Adrenal gland (tissue), 12 donors: ENCODE results near the gene TIPARP. TPM values are rescaled to one million over a fixed set of nuclear protein-coding genes. Genes with fewer than 3 reads are reported as not detected.

Experiments
- DNase-seq, 7 donors: peaks; one replicate each; pipeline ENCODE4 v3.0.0-alpha.2; 2019 to 2020
- H3K27ac ChIP-seq, 5 donors: fragments of 200-600 bp; sonication (generic) in 4 of 5; 1 replicate in 3 of 5; 2 replicates in 2 of 5; pipeline versions ENCODE4 v1.5.1 to v1.8.0; 2016 to 2020; ENCODE audit warnings: mild to moderate bottlenecking in 1 of 5
- H3K27me3 ChIP-seq: fragments of 200-600 bp; 2 replicates; pipeline ENCODE4 v1.8.0; 2021
- H3K36me3 ChIP-seq, 2 donors: fragments of 200-600 bp; replicated peaks in 1 of 2; 1 replicate in 1 of 2; 2 replicates in 1 of 2; pipeline versions ENCODE4 v1.5.1 to v1.8.0; 2018 to 2022
- H3K4me1 ChIP-seq, 2 donors: fragments of 200-600 bp; replicated peaks in 1 of 2; 1 replicate in 1 of 2; 2 replicates in 1 of 2; pipeline versions ENCODE4 v1.5.1 to v1.8.0; 2018 to 2021
- H3K4me3 ChIP-seq, 4 donors: fragments of 200-600 bp; sonication (generic) in 3 of 4; one replicate each; pipeline ENCODE4 v1.5.1; 2016 to 2018
- H3K9me3 ChIP-seq, 3 donors: fragments of 200-600 bp; sonication (generic) in 1 of 3; replicated peaks in 1 of 3; 1 replicate in 2 of 3; 2 replicates in 1 of 3; pipeline versions ENCODE4 v1.5.1 to v1.8.0; 2016 to 2021
- POLR2A ChIP-seq, 2 donors: fragments of 450-650 bp; IDR thresholded peaks; one replicate each; pipeline ENCODE4 v1.6.1; 2017; ENCODE audit warnings: antibody characterized with exemption in 2 of 2, mild to moderate bottlenecking in 2 of 2, moderate library complexity in 1 of 2
- WGBS, 4 donors: extraction: QIAGEN DNeasy Blood & Tissue Kit in 2 of 4; methylation state at CpG; one replicate each; pipeline versions ENCODE4 v1.1.5 to v1.1.7; 2013 to 2017; 5-methylcytosine and 5-hydroxymethylcytosine counted together
- intact Hi-C, 2 donors: fragments of 100-400 bp; cut with DNase I; formaldehyde crosslinking; loops; one replicate each; pipeline versions ENCODE4 v1.14.1 to v1.15.0; 2022 to 2023
- polyA plus RNA-seq, 3 donors: library from polyadenylated mRNA; stranded (reverse); fragments of 200-250 nt in 2 of 3; fragments of 350-450 nt in 1 of 3; fragmentation: Illumina TruSeq in 1 of 3; extraction: RNeasy Lipid Tissue Mini Kit (QIAGEN cat#74804) in 1 of 3; gene quantifications; one replicate each; pipeline ENCODE4 v1.2.3, GENCODE V29; 2013 to 2014
- total RNA-seq, 9 donors: library from RNA; depleted of rRNA in 4 of 9; stranded (reverse); fragments of >200 nt in 4 of 9; fragments of 120-200 nt in 1 of 9; fragmentation: NEBNext Ultra II Directional in 1 of 9; extraction: Animal tissue kit (Norgen Biotek cat#: 25700) in 1 of 9; gene quantifications; one replicate each; pipeline versions ENCODE4 v1.1.0 to v1.2.4, GENCODE V29; 2013 to 2023
- TF ChIP-seq, protein P1 (sequence below), 6 experiments: fragments of 450-650 bp in 4 of 6; fragments of 200-600 bp in 2 of 6; sonication (generic) in 1 of 6; IDR thresholded peaks; 1 replicate in 5 of 6; 2 replicates in 1 of 6; pipeline versions ENCODE4 v1.5.1 to v1.8.0; 2016 to 2021; ENCODE audit warnings: antibody characterized with exemption in 6 of 6, mild to moderate bottlenecking in 2 of 6, moderate library complexity in 1 of 6
- donor health status: healthy with polysubstance abuse.
- donor health status: Bipolar disorder and iron deficiency.
- donor health status: DM: yes; HTN: yes; CAD: no.
- donor health status: DM: no; HTN: no; CAD: no.
- donor health status: DM: no; HTN: no; CAD: no.
- donor health status: DM: yes; HTN: yes; CAD: no.

Gene TIPARP
- total and polyA plus RNA-seq, 12 donors, result 9.5 to 75.5 (median 18.2) TPM

GRCh38 chr3:156666073-156666472 lies 8.3 kb upstream of the TIPARP start:
- TF ChIP-seq POLR2A (IDR thresholded peaks at IDR 0.05), result no peak
- TF ChIP-seq, protein P1, sequence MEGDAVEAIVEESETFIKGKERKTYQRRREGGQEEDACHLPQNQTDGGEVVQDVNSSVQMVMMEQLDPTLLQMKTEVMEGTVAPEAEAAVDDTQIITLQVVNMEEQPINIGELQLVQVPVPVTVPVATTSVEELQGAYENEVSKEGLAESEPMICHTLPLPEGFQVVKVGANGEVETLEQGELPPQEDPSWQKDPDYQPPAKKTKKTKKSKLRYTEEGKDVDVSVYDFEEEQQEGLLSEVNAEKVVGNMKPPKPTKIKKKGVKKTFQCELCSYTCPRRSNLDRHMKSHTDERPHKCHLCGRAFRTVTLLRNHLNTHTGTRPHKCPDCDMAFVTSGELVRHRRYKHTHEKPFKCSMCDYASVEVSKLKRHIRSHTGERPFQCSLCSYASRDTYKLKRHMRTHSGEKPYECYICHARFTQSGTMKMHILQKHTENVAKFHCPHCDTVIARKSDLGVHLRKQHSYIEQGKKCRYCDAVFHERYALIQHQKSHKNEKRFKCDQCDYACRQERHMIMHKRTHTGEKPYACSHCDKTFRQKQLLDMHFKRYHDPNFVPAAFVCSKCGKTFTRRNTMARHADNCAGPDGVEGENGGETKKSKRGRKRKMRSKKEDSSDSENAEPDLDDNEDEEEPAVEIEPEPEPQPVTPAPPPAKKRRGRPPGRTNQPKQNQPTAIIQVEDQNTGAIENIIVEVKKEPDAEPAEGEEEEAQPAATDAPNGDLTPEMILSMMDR (IDR thresholded peaks at IDR 0.05), result no peak
- no peaks in the 10 kb centered on the region for H3K9me3 ChIP-seq
- peaks cover 0 to 6% of the 10 kb centered on the region in 2 donors for H3K4me1 ChIP-seq
- H3K36me3 ChIP-seq, result no peaks in the 10 kb centered on the region
- WGBS, 4 donors, result 67 to 91% (median 79%) methylated on average over 1 of the region's 1 CpG
- intact Hi-C loops, result loop anchor here in 1 of 2 donors (10.0 kb wide), 1 partner anchor 111 kb away; the partner anchor contains the start of gene SSR3
- no peak overlapping the region for H3K4me3 ChIP-seq
- H3K27ac ChIP-seq, result no peak overlapping the region
- H3K27me3 ChIP-seq, result no peaks in the 10 kb centered on the region
- DNase-seq, result no peak

DNA sequence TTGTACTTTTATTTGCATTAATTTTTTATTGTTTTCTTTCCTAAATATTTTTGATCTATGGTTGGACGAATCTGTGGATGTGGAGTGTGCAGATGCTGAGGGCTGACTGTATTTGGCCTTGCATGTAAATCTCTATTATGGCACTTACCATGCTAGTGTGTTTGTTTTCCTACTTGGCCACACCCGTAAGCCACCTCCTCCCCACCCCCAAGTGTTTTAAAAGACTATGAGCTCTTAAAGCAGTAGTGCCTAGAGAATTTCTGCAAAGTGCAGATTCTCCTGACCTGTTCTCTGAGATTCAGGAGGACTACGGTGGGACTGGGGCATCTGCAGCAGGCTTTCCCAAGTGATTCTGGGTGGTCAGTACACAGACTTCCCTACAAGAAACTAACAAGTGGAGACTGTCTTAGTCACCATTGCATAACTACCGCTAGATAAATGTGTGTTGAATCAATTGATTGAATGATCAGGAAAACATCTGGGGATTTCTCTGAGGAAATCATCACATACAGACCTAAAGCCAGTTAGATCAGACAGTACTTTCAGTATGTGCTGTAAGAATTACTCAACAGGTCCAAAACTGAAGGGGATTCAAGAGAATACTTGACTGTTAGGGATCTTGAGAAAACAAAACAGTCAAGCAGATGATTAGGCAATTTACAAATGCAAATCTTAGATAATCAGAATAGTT lies 6.2 kb upstream of the TIPARP start:
- WGBS, 4 donors, result 44 to 52% (median 48%) methylated on average over 4 of the region's 4 CpGs
- Histone ChIP-seq H3K27ac (no peak overlapping the region), H3K36me3 (no peaks in the 10 kb centered on the region), H3K27me3 (no peaks in the 10 kb centered on the region), H3K4me1 (peaks cover 0 to 6% of the 10 kb centered on the region in 2 donors), H3K4me3 (no peak overlapping the region), H3K9me3 (no peaks in the 10 kb centered on the region)
- TF ChIP-seq, protein P1 (IDR thresholded peaks at IDR 0.05), result no peak
- no peak for TF ChIP-seq POLR2A (IDR thresholded peaks at IDR 0.05)
- intact Hi-C loops, result loop anchor here in 1 of 2 donors (10.0 kb wide), 1 partner anchor 113 kb away; the partner anchor contains the start of gene SSR3
- DNase-seq, result no peak

DNA sequence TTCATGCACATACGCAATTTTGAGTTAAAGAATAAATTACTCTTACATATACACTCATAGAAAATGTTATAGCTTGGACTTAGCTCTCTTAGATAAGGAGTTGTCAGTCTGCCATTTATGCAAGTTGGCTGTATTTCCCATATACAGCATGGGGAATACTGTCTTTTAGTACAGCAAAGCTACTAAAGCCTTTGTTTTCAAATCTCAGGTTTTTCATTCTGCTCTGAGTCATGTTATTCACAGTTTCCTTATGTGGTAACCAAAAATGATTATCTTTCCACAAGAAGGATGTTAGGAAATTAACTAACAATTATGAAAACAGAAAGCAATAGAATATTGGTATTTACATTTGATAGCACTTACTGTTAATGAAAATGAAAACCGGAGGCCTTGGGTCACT lies 4.3 kb upstream of the TIPARP start:
- TF ChIP-seq, protein P1 (IDR thresholded peaks at IDR 0.05), result no peak
- no peak for TF ChIP-seq POLR2A (IDR thresholded peaks at IDR 0.05)
- Histone ChIP-seq H3K4me3 (no peak overlapping the region), H3K36me3 (no peaks in the 10 kb centered on the region)

GRCh38 chr3:156670652-156671051 lies 3.7 kb upstream of the TIPARP start:
- TF ChIP-seq, protein P1 (IDR thresholded peaks at IDR 0.05), result no peak
- no peak for TF ChIP-seq POLR2A (IDR thresholded peaks at IDR 0.05)
- Histone ChIP-seq H3K4me3 (no peak overlapping the region), H3K27me3 (no peaks in the 10 kb centered on the region), H3K9me3 (no peaks in the 10 kb centered on the region), H3K4me1 (peaks cover 0 to 5% of the 10 kb centered on the region in 2 donors), H3K27ac (no peak overlapping the region), H3K36me3 (no peaks in the 10 kb centered on the region)
- WGBS, 4 donors, result 65 to 76% (median 70%) methylated on average over 4 of the region's 4 CpGs
- no peak for DNase-seq
- intact Hi-C loops, result loop anchor here (5.0 to 10.0 kb wide), 3 partner anchors 412 to 467 kb away; no protein-coding TSS in a partner anchor

More for the DNA sequence above, 4.3 kb upstream of the TIPARP start:
- 87 to 97% (median 89%) methylated on average over 2 of the region's 2 CpGs for WGBS, 4 donors
- Histone ChIP-seq H3K27me3 (no peaks in the 10 kb centered on the region), H3K9me3 (no peaks in the 10 kb centered on the region), H3K27ac (no peak overlapping the region), H3K4me1 (peaks cover 0 to 7% of the 10 kb centered on the region in 2 donors)
- intact Hi-C loops, result loop anchor here (5.0 to 10.0 kb wide), 3 partner anchors 412 to 467 kb away; no protein-coding TSS in a partner anchor
- DNase-seq, result no peak
